Progenitor cell of endocrine pancreas (in vitro differentiated cells): ENCODE measurements around the gene ADAM17. TPM values are rescaled to one million over a fixed set of nuclear protein-coding genes. Genes with fewer than 3 reads are reported as not detected.

Source experiments
- DNase-seq: peaks from one replicate; pipeline ENCODE4 v3.0.0; 2021; ENCODE audit warnings: low spot score; ENCODE audit not compliant: unreplicated experiment
- H3K27ac Mint-ChIP-seq: 2 replicates; pipeline ENCODE4 v1.8.0; 2021; ENCODE audit warnings: mild to moderate bottlenecking, moderate library complexity, mixed read lengths
- H3K27me3 Mint-ChIP-seq: 2 replicates; pipeline ENCODE4 v1.8.0; 2021; ENCODE audit warnings: mixed read lengths
- H3K36me3 Mint-ChIP-seq: 2 replicates; pipeline ENCODE4 v1.8.0; 2022; ENCODE audit warnings: mixed read lengths; ENCODE audit not compliant: insufficient read depth
- H3K4me1 Mint-ChIP-seq: 2 replicates; pipeline ENCODE4 v1.8.0; 2021; ENCODE audit warnings: low read depth, mixed read lengths
- H3K4me3 Mint-ChIP-seq: 2 replicates; pipeline ENCODE4 v1.8.0; 2021; ENCODE audit warnings: low read depth, mild to moderate bottlenecking, moderate library complexity, mixed read lengths
- H3K9me3 Mint-ChIP-seq: 2 replicates; pipeline ENCODE4 v1.8.0; 2021; ENCODE audit warnings: low read depth, mixed read lengths
- total RNA-seq: library from RNA; stranded (reverse); gene quantifications from 2 replicates; pipeline ENCODE4 v1.2.1, GENCODE V29; 2021
- TF ChIP-seq, protein P1 (sequence below): fragments of 200-600 bp; sonication (generic); IDR thresholded peaks from one replicate; pipeline ENCODE4 v1.5.0; 2021; ENCODE audit warnings: antibody characterized with exemption, mild to moderate bottlenecking; ENCODE audit not compliant: unreplicated experiment

ADAM17 gene
- total RNA-seq, 1 donor from 2014 or later: 53.1 TPM

DNA sequence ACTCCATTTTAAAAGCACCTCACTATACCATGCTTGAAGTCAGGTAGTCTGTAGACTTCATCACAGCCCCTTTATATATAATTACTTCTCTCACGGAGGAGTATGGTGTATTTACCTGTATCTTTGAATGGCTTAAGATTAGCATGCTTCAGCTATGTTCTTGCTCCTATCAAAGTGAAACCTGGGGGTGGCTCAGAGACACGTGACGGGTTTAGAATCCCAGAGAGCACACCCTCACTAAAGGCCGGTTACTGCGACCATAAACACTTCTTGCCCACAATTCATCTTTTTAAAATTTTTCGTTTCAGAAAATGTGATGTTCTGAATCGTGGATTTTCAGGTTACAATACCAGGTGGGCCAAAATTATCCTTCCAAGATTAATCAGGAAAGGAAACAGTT, 77.7 kb downstream of the ADAM17 start:
- H3K27me3 Mint-ChIP-seq: no peaks in the 10 kb centered on the region

GRCh38 chr2:9474361-9475057, 81.1 kb downstream of the ADAM17 start, which contains the start of gene IAH1:
IAH1 (plus strand) TSS chr2:9474551; CDS start chr2:9474567, 16 bp downstream.
- Mint-ChIP-seq H3K4me1 (peaks cover 10% of the 10 kb centered on the region), H3K36me3 (peaks cover 30% of the 10 kb centered on the region), H3K9me3 (peaks cover 3% of the 10 kb centered on the region), H3K27ac (peak within 1 kb of the TSS; percentile 91), H3K27me3 (no peaks in the 10 kb centered on the region), H3K4me3 (peak within 1 kb of the TSS; percentile 76)
- TF ChIP-seq, protein P1, sequence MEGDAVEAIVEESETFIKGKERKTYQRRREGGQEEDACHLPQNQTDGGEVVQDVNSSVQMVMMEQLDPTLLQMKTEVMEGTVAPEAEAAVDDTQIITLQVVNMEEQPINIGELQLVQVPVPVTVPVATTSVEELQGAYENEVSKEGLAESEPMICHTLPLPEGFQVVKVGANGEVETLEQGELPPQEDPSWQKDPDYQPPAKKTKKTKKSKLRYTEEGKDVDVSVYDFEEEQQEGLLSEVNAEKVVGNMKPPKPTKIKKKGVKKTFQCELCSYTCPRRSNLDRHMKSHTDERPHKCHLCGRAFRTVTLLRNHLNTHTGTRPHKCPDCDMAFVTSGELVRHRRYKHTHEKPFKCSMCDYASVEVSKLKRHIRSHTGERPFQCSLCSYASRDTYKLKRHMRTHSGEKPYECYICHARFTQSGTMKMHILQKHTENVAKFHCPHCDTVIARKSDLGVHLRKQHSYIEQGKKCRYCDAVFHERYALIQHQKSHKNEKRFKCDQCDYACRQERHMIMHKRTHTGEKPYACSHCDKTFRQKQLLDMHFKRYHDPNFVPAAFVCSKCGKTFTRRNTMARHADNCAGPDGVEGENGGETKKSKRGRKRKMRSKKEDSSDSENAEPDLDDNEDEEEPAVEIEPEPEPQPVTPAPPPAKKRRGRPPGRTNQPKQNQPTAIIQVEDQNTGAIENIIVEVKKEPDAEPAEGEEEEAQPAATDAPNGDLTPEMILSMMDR: peak; percentile 4
- peak; percentile 28 for DNase-seq

More for the DNA sequence above, 77.7 kb downstream of the ADAM17 start:
- Mint-ChIP-seq H3K4me1 (peaks cover 10% of the 10 kb centered on the region), H3K4me3 (no peak overlapping the region), H3K27ac (no peak overlapping the region), H3K9me3 (peaks cover 3% of the 10 kb centered on the region), H3K36me3 (peaks cover 30% of the 10 kb centered on the region)
- no peak for DNase-seq
- TF ChIP-seq, protein P1: no peak

DNA sequence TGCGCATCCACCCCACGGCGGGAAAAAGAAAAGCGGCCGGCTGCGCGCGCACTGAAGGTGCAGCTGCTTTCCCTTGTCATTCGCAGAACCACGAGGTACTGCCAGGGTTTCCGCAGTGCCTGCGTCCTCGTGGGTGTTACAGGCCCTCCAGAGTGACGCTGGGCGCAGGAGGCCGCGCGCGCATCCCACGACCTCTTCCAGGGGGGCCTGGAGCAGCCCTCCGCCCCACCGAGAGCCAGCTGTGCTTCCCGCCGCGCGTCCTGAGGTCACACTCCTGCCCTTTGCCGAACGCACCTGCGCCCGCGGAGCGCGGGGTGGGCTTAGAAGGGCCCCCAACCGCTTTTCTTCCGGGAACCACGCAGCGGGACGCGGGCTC, 81.7 kb downstream of the ADAM17 start:
- Mint-ChIP-seq H3K36me3 (peaks cover 27% of the 10 kb centered on the region), H3K4me1 (peaks cover 10% of the 10 kb centered on the region), H3K27ac (peak overlapping the region; percentile 48), H3K9me3 (peaks cover 3% of the 10 kb centered on the region), H3K27me3 (no peaks in the 10 kb centered on the region), H3K4me3 (peak overlapping the region; percentile 75)
- no peak for DNase-seq
- TF ChIP-seq, protein P1: no peak

- Mint-ChIP-seq H3K27ac (peak overlapping the region; percentile 48), H3K27me3 (no peaks in the 10 kb centered on the region), H3K36me3 (peaks cover 25% of the 10 kb centered on the region), H3K9me3 (peaks cover 3% of the 10 kb centered on the region), H3K4me1 (peaks cover 10% of the 10 kb centered on the region), H3K4me3 (peak overlapping the region; percentile 75)
- peak; percentile 35 for DNase-seq
- TF ChIP-seq, protein P1: peak; percentile 48
Observed at GRCh38 chr2:9473308-9473984, 82.2 kb downstream of the ADAM17 start.

DNA sequence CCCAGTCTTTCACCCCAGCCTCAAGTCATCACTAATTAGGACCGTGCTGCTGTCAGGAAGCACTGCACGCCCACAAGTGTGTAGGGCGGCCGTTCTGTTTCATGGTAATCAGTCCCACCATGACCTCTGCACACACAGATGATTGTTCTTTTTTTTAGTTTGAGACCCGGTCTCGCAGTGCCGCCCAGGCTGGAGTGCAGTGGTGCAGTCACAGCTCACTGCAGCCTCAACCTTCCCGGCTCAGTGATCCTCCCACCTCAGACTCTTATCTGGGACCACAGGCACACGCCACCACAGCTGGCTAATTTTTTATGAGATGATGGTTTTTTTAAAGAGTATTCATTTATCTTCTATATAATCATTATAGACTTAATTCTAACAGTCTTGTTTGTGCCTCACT, 83.1 kb downstream of the ADAM17 start:
- no peaks in the 10 kb centered on the region for H3K27me3 Mint-ChIP-seq
- no peak overlapping the region for H3K27ac Mint-ChIP-seq
- H3K4me1 Mint-ChIP-seq: peaks cover 10% of the 10 kb centered on the region
- peaks cover 3% of the 10 kb centered on the region for H3K9me3 Mint-ChIP-seq
- no peak overlapping the region for H3K4me3 Mint-ChIP-seq
- peaks cover 22% of the 10 kb centered on the region for H3K36me3 Mint-ChIP-seq
- no peak for DNase-seq
- TF ChIP-seq, protein P1: no peak
